Activated naive CD4-positive, alpha-beta T cell treated with anti-CD3 and anti-CD28 coated beads, Interleukin-2, amount 50 U/mL, for 24 hours (primary cell): ENCODE measurements around the gene P3H2.

Source experiments
- H3K27ac Mint-ChIP-seq: one replicate; pipeline ENCODE4 v1.8.0; 2021; ENCODE audit warnings: mild to moderate bottlenecking, mixed read lengths
- H3K27me3 Mint-ChIP-seq: one replicate; pipeline ENCODE4 v1.8.0; 2021; ENCODE audit warnings: mixed read lengths
- H3K36me3 Mint-ChIP-seq: one replicate; pipeline ENCODE4 v1.8.0; 2021; ENCODE audit warnings: mixed read lengths
- H3K4me1 Mint-ChIP-seq: one replicate; pipeline ENCODE4 v1.8.0; 2021; ENCODE audit warnings: mixed read lengths
- H3K4me3 Mint-ChIP-seq: one replicate; pipeline ENCODE4 v1.8.0; 2021; ENCODE audit warnings: mild to moderate bottlenecking, mixed read lengths
- H3K9me3 Mint-ChIP-seq: one replicate; pipeline ENCODE4 v1.8.0; 2021; ENCODE audit warnings: mixed read lengths

Gene P3H2

DNA sequence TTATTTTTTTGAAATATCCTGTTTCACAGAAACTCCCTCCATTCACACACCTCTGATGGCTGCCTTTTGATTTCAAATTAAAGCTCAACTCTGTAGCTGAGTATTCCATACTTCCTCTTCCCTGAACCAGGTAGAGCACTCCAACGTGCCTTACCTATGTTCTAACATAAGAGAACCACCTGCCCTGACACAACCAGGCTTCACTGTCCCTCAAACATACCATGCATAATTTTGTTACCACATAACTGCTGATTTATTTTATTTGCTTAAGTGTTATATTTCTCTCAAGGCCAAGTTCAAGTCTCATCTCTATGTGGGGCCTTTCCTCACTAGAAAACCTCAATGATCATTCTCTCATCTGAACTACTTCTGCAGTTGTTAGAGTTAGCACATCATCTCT, 209.7 kb downstream of the P3H2 start:
- Mint-ChIP-seq H3K27me3 (peaks cover 9% of the 10 kb centered on the region), H3K36me3 (no peaks in the 10 kb centered on the region), H3K9me3 (no peaks in the 10 kb centered on the region), H3K27ac (no peak overlapping the region), H3K4me3 (no peak overlapping the region), H3K4me1 (no peaks in the 10 kb centered on the region)

- Mint-ChIP-seq H3K9me3 (no peaks in the 10 kb centered on the region), H3K4me3 (no peak overlapping the region), H3K27me3 (peaks cover 9% of the 10 kb centered on the region), H3K36me3 (no peaks in the 10 kb centered on the region), H3K4me1 (no peaks in the 10 kb centered on the region), H3K27ac (no peak overlapping the region)
These were observed 211.1 kb downstream of the P3H2 start for GRCh38 chr3:189909573-189909972.

DNA sequence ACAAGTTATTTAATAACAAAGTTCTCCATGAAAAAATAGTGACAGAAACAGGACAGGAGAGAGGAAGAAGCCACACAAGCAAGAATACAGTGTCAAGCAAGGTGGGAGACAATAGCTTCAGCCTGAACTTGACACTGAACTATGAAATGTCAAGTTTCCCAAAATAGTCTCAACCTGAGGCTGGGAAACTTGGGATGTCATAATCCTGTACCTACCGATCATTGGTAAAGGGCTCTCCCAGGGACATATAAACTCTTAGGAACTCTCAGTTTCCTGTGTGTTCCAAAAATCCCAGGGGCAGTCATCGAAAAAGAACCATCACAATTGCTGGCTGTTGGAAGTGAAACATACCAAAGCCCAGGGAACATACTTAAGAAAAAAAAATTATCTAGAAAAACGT, 211.6 kb downstream of the P3H2 start:
- H3K27ac Mint-ChIP-seq = no peak overlapping the region
- no peaks in the 10 kb centered on the region for H3K9me3 Mint-ChIP-seq
- H3K27me3 Mint-ChIP-seq = peaks cover 9% of the 10 kb centered on the region
- no peaks in the 10 kb centered on the region for H3K4me1 Mint-ChIP-seq
- H3K36me3 Mint-ChIP-seq = no peaks in the 10 kb centered on the region
- H3K4me3 Mint-ChIP-seq = no peak overlapping the region

DNA sequence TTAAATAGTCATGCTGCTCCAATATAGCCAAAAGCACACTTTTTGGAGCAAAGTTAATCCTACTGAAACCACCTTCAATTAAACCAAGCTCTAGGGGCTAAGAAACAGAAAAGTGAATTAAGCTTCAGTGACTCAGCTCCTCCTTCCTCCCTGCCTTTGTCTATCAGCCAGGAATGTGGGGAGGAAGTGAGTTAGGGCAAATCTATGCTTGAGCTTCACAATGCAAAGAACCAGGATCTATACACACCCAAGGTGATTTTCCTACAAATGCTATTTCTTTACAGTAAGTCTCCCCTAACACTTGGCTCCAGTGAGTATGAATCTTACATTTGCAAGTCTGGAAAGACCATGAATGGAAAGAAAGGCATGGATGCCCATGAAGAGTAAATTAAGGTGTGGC, 212.1 kb downstream of the P3H2 start:
- H3K27ac Mint-ChIP-seq = no peak overlapping the region
- no peak overlapping the region for H3K4me3 Mint-ChIP-seq
- peaks cover 6% of the 10 kb centered on the region for H3K27me3 Mint-ChIP-seq
- H3K9me3 Mint-ChIP-seq = no peaks in the 10 kb centered on the region
- H3K36me3 Mint-ChIP-seq = no peaks in the 10 kb centered on the region
- no peaks in the 10 kb centered on the region for H3K4me1 Mint-ChIP-seq

- Mint-ChIP-seq H3K4me3 (no peak overlapping the region), H3K9me3 (no peaks in the 10 kb centered on the region), H3K4me1 (no peaks in the 10 kb centered on the region), H3K27me3 (peaks cover 4% of the 10 kb centered on the region), H3K27ac (no peak overlapping the region), H3K36me3 (no peaks in the 10 kb centered on the region)
These were observed 212.9 kb downstream of the P3H2 start for GRCh38 chr3:189907803-189908202.
